Measurements from ENCODE around the gene SIT1.

DNA sequence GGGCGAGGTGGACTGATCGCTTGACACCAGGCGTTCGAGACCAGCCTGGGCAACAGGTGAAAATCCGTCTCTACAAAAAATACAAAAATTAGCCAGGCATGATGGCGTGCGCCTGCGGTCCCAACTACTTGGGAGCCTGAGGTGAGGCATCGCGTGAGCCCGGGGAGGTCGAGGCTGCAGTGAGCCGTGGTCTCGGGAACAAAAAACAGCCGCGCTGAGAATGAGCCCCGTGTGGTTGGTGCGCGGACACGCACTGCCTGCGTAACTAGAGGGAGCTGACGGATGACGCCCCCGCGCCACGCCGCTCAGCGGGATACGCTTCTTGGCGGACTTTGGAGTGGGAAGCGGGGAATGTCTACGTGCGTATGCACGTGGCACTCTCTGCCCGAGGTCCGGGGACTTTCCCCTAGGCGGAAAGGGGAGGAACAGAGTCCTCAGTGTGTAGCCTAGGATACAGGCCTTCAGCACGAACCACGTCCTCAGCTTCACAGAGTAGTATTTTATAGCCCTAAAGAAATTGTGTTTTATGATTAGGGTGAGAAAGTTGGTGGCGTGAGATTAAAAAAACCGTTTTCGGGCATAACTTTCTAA lies 6.9 kb upstream of the SIT1 start, which contains the start of gene RMRP:
- peak; percentile 16 for TF ChIP-seq CTCF (IDR thresholded peaks at IDR 0.05; ENCODE audit: low read depth, low read length)
- no peak for TF ChIP-seq POLR2A (IDR thresholded peaks at IDR 0.05; ENCODE audit: extremely low read depth, insufficient read length)
- TF ChIP-seq, protein P1, sequence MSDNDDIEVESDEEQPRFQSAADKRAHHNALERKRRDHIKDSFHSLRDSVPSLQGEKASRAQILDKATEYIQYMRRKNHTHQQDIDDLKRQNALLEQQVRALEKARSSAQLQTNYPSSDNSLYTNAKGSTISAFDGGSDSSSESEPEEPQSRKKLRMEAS (IDR thresholded peaks at IDR 0.05; ENCODE audit: low read depth, low read length): peak; percentile 99
- TF ChIP-seq MYC (IDR thresholded peaks at IDR 0.05; ENCODE audit: low read depth, low read length): peak; percentile 98

All from NB4 (cell line).